ENCODE measurements around the gene CDK4. TPM values are rescaled to one million over a fixed set of nuclear protein-coding genes. Genes with fewer than 3 reads are reported as not detected.

Gene CDK4
- total and polyA plus RNA-seq, 2 donors: 38.5 to 96.8 TPM

- no peaks in the 10 kb centered on the region for H3K4me1 ChIP-seq (ENCODE audit: control insufficient read depth in 2 of 2, insufficient read depth in 2 of 2, low read length in 2 of 2)
- WGBS: 96% methylated on average over 11 of the region's 11 CpGs
- no peak overlapping the region for H3K27ac ChIP-seq (ENCODE audit: low read depth in 1 of 2, low read length in 1 of 2)
- no peak overlapping the region for H3K4me3 ChIP-seq (ENCODE audit: low read length in 2 of 2)
- no peaks in the 10 kb centered on the region for H3K9me3 ChIP-seq (ENCODE audit: control insufficient read depth in 2 of 2, insufficient read depth in 1 of 2, low read length in 1 of 2)
- H3K36me3 ChIP-seq (ENCODE audit: control insufficient read depth in 2 of 2, insufficient read depth in 2 of 2, low read length in 1 of 2): peaks cover 62 to 80% of the 10 kb centered on the region in 2 donors
- H3K27me3 ChIP-seq (ENCODE audit: control insufficient read depth in 2 of 2, insufficient read depth in 1 of 2, low read length in 1 of 2): peaks cover 0 to 11% of the 10 kb centered on the region in 2 donors
- DNase-seq (ENCODE audit: low read depth in 6 of 9, low spot score in 9 of 9): no peak
These were observed 19.1 kb downstream of the CDK4 start for GRCh38 chr12:57732726-57733593.

- no peak for DNase-seq (ENCODE audit: low read depth in 6 of 9, low spot score in 9 of 9)
- H3K4me3 ChIP-seq (ENCODE audit: low read length in 2 of 2): no peak overlapping the region
- 94% methylated on average over 4 of the region's 4 CpGs for WGBS
- H3K4me1 ChIP-seq (ENCODE audit: control insufficient read depth in 2 of 2, insufficient read depth in 2 of 2, low read length in 2 of 2): no peaks in the 10 kb centered on the region
- H3K27me3 ChIP-seq (ENCODE audit: control insufficient read depth in 2 of 2, insufficient read depth in 1 of 2, low read length in 1 of 2): peaks cover 0 to 13% of the 10 kb centered on the region in 2 donors
- peaks cover 68 to 80% of the 10 kb centered on the region in 2 donors for H3K36me3 ChIP-seq (ENCODE audit: control insufficient read depth in 2 of 2, insufficient read depth in 2 of 2, low read length in 1 of 2)
- peaks cover 0 to under 1% of the 10 kb centered on the region in 2 donors for H3K9me3 ChIP-seq (ENCODE audit: control insufficient read depth in 2 of 2, insufficient read depth in 1 of 2, low read length in 1 of 2)
- no peak overlapping the region for H3K27ac ChIP-seq (ENCODE audit: low read depth in 1 of 2, low read length in 1 of 2)
These were observed 19.8 kb downstream of the CDK4 start for GRCh38 chr12:57732270-57732669.

GRCh38 chr12:57731411-57732080 is 20.6 kb downstream of the CDK4 start:
- Histone ChIP-seq H3K4me3 (ENCODE audit: low read length in 2 of 2) (no peak overlapping the region), H3K4me1 (ENCODE audit: control insufficient read depth in 2 of 2, insufficient read depth in 2 of 2, low read length in 2 of 2) (no peaks in the 10 kb centered on the region), H3K27ac (ENCODE audit: low read depth in 1 of 2, low read length in 1 of 2) (no peak overlapping the region), H3K9me3 (ENCODE audit: control insufficient read depth in 2 of 2, insufficient read depth in 1 of 2, low read length in 1 of 2) (peaks cover 0 to 7% of the 10 kb centered on the region in 2 donors), H3K36me3 (ENCODE audit: control insufficient read depth in 2 of 2, insufficient read depth in 2 of 2, low read length in 1 of 2) (peaks cover 69 to 85% of the 10 kb centered on the region in 2 donors), H3K27me3 (ENCODE audit: control insufficient read depth in 2 of 2, insufficient read depth in 1 of 2, low read length in 1 of 2) (peaks cover 0 to 12% of the 10 kb centered on the region in 2 donors)
- 97% methylated on average over 19 of the region's 19 CpGs for WGBS
- DNase-seq (ENCODE audit: low read depth in 6 of 9, low spot score in 9 of 9): no peak

- DNase-seq (ENCODE audit: low read depth in 6 of 9, low spot score in 9 of 9): no peak
- H3K27me3 ChIP-seq (ENCODE audit: control insufficient read depth in 2 of 2, insufficient read depth in 1 of 2, low read length in 1 of 2): peaks cover 0 to 13% of the 10 kb centered on the region in 2 donors
These were observed 21.6 kb downstream of the CDK4 start for GRCh38 chr12:57730336-57731067.

GRCh38 chr12:57729321-57729844 is 22.7 kb downstream of the CDK4 start:
- peaks cover 66 to 80% of the 10 kb centered on the region in 2 donors for H3K36me3 ChIP-seq (ENCODE audit: control insufficient read depth in 2 of 2, insufficient read depth in 2 of 2, low read length in 1 of 2)
- H3K4me1 ChIP-seq (ENCODE audit: control insufficient read depth in 2 of 2, insufficient read depth in 2 of 2, low read length in 2 of 2): no peaks in the 10 kb centered on the region
- WGBS: 88% methylated on average over 5 of the region's 5 CpGs
- peaks cover 1 to 11% of the 10 kb centered on the region in 2 donors for H3K9me3 ChIP-seq (ENCODE audit: control insufficient read depth in 2 of 2, insufficient read depth in 1 of 2, low read length in 1 of 2)
- peaks cover 0 to 13% of the 10 kb centered on the region in 2 donors for H3K27me3 ChIP-seq (ENCODE audit: control insufficient read depth in 2 of 2, insufficient read depth in 1 of 2, low read length in 1 of 2)
- no peak for DNase-seq (ENCODE audit: low read depth in 6 of 9, low spot score in 9 of 9)
- H3K4me3 ChIP-seq (ENCODE audit: low read length in 2 of 2): no peak overlapping the region
- H3K27ac ChIP-seq (ENCODE audit: low read depth in 1 of 2, low read length in 1 of 2): no peak overlapping the region

More at GRCh38 chr12:57730336-57731067, 21.6 kb downstream of the CDK4 start:
- Histone ChIP-seq H3K27ac (ENCODE audit: low read depth in 1 of 2, low read length in 1 of 2) (no peak overlapping the region), H3K9me3 (ENCODE audit: control insufficient read depth in 2 of 2, insufficient read depth in 1 of 2, low read length in 1 of 2) (peaks cover 1 to 11% of the 10 kb centered on the region in 2 donors), H3K36me3 (ENCODE audit: control insufficient read depth in 2 of 2, insufficient read depth in 2 of 2, low read length in 1 of 2) (peaks cover 74 to 88% of the 10 kb centered on the region in 2 donors), H3K4me3 (ENCODE audit: low read length in 2 of 2) (no peak overlapping the region), H3K4me1 (ENCODE audit: control insufficient read depth in 2 of 2, insufficient read depth in 2 of 2, low read length in 2 of 2) (no peaks in the 10 kb centered on the region)
- 97% methylated on average over 13 of the region's 13 CpGs for WGBS

GRCh38 chr12:57727758-57728395 is 24.2 kb downstream of the CDK4 start:
- Histone ChIP-seq H3K27me3 (ENCODE audit: control insufficient read depth in 2 of 2, insufficient read depth in 1 of 2, low read length in 1 of 2) (peaks cover 0 to 13% of the 10 kb centered on the region in 2 donors), H3K4me1 (ENCODE audit: control insufficient read depth in 2 of 2, insufficient read depth in 2 of 2, low read length in 2 of 2) (no peaks in the 10 kb centered on the region), H3K4me3 (ENCODE audit: low read length in 2 of 2) (no peak overlapping the region), H3K27ac (ENCODE audit: low read depth in 1 of 2, low read length in 1 of 2) (no peak overlapping the region), H3K36me3 (ENCODE audit: control insufficient read depth in 2 of 2, insufficient read depth in 2 of 2, low read length in 1 of 2) (peaks cover 55 to 65% of the 10 kb centered on the region in 2 donors), H3K9me3 (ENCODE audit: control insufficient read depth in 2 of 2, insufficient read depth in 1 of 2, low read length in 1 of 2) (peaks cover 1 to 11% of the 10 kb centered on the region in 2 donors)
- DNase-seq (ENCODE audit: low read depth in 6 of 9, low spot score in 9 of 9): no peak
- 94% methylated on average over 21 of the region's 21 CpGs for WGBS

- WGBS: 95% methylated on average over 76 of the region's 76 CpGs
- Histone ChIP-seq H3K4me3 (ENCODE audit: low read length in 2 of 2) (no peak overlapping the region), H3K36me3 (ENCODE audit: control insufficient read depth in 2 of 2, insufficient read depth in 2 of 2, low read length in 1 of 2) (peaks cover 50 to 57% of the 10 kb centered on the region in 2 donors), H3K27me3 (ENCODE audit: control insufficient read depth in 2 of 2, insufficient read depth in 1 of 2, low read length in 1 of 2) (peaks cover 0 to 13% of the 10 kb centered on the region in 2 donors), H3K4me1 (ENCODE audit: control insufficient read depth in 2 of 2, insufficient read depth in 2 of 2, low read length in 2 of 2) (no peaks in the 10 kb centered on the region), H3K27ac (ENCODE audit: low read depth in 1 of 2, low read length in 1 of 2) (no peak overlapping the region), H3K9me3 (ENCODE audit: control insufficient read depth in 2 of 2, insufficient read depth in 1 of 2, low read length in 1 of 2) (peaks cover 1 to 11% of the 10 kb centered on the region in 2 donors)
- DNase-seq (ENCODE audit: low read depth in 6 of 9, low spot score in 9 of 9): no peak
These were observed 25.0 kb downstream of the CDK4 start for GRCh38 chr12:57726884-57727757.

Data from thymus (tissue), 11 donors.